HG03108 (cell line): ENCODE measurements around the gene ACIN1.

Experiments
- ATAC-seq: cut with Tn5 transposase; IDR thresholded peaks from one replicate; pipeline ENCODE4 v1.9.1; 2021; ENCODE audit warnings: moderate library complexity; ENCODE audit not compliant: unreplicated experiment

The ACIN1 gene

GRCh38 chr14:23089498-23090253 is 5.3 kb downstream of the ACIN1 start:
- ATAC-seq, result no peak

DNA sequence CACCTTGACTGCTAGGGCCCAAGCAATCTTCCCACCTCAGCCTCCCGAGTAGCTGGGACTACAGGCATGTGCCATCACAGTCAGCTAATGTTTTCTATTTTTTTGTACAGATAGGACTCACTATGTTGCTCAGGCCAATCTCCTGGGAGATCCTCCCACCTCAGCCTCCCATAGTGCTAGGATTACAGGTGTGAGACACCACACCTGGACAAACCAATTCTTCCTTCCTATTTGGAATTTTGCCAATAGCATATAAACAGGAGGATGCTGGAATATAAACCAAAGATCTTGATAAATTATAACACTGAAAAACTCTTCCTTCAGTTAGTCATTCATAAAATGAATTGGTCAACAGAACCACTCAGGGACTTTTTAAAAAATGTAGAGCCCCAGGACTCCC is 8.4 kb downstream of the ACIN1 start:
- no peak for ATAC-seq

- ATAC-seq, result no peak
Observed at GRCh38 chr14:23085458-23085857, 9.5 kb downstream of the ACIN1 start.

- no peak for ATAC-seq
Observed at GRCh38 chr14:23080474-23080873, 14.5 kb downstream of the ACIN1 start.

- ATAC-seq, result no peak
Observed at GRCh38 chr14:23079716-23080115, 15.2 kb downstream of the ACIN1 start.

- ATAC-seq, result no peak
Observed at GRCh38 chr14:23078692-23079116, 16.2 kb downstream of the ACIN1 start.

DNA sequence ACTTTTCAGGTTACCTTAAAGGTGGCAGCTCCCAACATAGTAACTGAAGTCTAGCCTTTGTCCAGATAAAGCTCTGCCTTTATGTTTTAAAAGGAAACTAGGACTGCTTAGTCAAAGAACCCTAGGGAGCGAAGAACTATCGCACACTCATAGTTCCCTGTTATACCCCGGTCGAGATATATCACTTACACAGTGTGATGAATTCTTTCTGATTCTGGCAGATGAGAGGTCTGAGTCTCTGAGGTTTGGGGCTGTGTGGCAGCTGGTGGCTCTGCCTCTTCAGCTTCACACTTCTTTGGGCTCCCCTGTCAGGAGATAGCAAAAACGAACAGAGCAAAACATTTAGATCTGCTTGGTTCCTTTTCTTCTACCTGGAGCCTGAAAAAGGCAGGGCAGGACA is 17.0 kb downstream of the ACIN1 start:
- ATAC-seq, result no peak

DNA sequence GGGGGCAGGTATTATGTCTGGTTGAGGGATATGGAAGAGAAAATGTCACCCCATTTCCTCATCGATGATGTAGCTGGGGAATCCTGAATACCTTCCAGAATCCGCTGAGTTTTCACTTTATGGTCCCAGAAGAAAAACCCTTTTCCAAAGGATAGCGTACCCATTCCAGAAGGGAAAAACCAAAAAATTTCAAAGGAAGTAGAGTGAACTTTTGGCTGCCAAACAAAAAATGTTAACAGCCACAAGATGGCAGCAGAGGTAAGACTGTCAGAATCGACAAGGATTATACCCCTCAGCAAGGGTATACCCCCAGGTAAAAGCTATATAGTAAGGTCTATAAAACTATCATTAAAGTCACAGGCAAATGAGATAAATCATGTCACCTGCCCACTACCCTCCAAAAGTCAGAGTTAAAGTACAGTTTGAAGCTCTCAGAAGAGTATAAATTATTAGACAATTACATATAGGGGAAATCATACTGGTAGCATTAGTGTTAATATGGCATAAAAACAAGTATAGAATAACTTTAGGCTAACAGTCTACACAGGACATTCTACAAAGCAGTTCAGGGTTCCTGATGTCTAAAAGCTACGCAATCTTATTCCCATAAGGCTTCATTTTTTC is 18.0 kb downstream of the ACIN1 start:
- no peak for ATAC-seq

DNA sequence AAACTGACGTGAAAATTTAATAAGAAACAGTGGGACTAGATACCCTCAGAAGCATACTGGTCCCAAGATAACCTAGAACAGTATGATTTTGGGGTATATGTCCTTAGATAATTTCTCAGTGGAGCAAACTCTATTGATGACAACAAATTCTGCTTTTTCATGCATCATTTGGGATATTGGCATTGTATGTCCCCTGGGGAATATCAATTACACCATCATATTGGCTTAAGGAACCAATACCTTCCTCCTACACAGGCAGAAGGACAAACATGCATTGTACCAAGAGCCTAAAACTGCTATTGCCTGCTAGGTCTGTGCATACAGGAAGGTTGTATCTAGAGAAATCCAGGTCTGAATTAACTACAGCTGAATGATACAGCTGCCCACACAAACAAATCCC is 20.0 kb downstream of the ACIN1 start:
- ATAC-seq, result no peak

DNA sequence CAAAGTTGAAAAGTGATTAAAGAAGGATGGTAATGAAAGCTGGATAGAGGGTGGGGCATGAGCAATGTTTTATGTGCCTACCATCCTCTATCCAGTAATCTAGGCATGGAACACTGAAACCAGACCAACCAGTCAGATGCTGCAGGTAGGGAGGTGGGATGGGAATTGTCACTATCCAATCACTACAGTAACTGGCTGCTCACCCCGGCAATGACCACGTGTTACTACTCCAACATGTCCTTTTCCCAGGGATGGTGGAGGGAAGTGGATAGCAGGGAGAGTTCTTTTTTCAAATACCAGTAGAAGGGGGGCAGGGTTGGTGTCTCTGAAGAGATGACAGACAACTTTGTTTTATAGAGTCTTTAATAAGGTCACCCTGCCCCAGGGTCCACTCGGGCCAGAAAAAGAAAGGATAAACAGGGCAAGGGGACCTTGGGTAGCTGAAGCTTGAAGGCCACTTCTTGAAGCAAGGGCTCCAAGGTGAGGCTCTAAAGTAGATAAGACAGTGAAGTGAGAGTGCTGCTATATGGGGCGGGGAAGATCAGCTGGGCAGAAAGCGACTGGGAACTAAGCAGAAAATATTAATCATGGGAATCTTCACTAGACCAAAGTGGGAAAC is 22.9 kb downstream of the ACIN1 start:
- no peak for ATAC-seq

DNA sequence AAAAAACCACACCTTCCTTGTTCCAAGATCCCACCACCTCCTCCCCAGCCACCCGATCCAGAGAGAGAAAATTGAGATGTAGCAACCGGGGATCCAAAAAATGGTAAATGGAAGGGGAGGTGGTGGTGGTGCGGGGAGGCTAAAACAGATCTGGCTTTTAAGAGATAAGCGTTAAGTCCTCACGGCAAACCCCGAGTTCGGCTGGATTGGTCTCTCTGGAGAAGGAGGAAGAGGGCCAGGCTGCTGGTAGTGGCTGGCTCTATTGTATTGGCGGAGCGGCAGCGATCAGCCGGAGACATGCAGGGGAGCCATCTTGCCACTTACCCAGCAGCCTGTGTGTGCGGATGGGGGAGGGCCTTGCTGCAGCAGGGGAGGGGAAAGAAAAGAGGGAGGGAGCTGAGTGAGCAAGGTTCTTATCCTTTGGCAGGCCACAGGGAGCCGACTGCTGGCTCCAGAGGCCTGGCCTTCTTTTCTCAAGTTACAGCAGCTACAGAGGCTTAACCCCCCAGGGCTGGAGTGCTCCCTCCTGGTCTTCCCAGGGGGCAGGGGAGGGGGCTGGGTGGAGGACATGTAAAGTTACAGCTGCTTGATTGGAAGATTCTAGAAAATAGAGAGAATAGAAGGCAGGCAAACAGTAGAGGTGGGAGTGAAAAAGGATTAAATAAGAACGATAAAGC is 23.6 kb downstream of the ACIN1 start:
- ATAC-seq, result peak; percentile 85

- ATAC-seq, result no peak
Observed at GRCh38 chr14:23070262-23071129, 24.4 kb downstream of the ACIN1 start.

- ATAC-seq, result no peak
Observed at GRCh38 chr14:23069413-23069806, 25.5 kb downstream of the ACIN1 start.

GRCh38 chr14:23068789-23069412 is 26.0 kb downstream of the ACIN1 start:
- peak; percentile 60 for ATAC-seq

DNA sequence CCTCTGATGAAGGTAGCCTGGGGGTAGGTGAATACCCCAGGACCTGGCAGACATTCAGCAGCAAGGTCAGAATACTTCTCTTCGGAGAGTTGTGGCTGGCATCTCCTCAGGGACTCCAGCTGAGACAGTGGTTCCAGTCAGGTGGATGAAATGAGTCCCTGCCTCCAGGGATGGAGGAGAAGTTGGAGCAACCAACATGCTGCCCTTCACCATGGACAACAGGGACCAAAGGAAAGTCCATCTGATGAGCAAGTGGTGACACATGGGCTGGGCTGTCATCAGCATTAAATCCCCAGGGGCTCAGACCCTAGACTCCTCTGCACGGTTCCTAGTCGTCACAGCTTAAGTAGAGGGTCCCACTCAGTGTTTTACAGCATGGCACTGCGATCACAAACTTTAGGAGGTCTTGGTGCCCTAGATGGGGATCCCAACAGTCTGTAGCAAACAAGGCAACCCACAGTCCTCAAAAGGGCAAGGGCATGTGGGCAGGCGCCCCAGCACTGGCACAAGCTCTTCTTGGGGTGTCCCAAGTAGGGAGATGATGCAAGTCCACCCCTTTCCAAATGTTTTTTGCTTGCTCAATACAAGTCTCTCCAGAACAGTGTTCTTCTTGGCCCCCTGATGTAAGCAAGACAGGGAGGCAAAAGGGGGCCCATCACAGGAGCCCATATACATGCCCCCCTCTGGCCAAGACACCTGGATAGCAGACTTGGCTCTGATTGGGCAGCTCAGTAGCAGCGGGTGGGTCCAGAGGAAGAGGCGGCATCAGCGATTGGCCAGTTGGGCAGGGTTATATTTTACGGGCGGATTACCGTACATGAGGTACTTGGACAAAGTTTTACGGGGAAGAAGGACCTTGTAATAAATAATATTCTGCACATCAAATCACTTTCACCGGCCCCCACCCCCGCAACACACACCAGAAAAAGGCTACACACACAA is 26.8 kb downstream of the ACIN1 start:
- no peak for ATAC-seq

DNA sequence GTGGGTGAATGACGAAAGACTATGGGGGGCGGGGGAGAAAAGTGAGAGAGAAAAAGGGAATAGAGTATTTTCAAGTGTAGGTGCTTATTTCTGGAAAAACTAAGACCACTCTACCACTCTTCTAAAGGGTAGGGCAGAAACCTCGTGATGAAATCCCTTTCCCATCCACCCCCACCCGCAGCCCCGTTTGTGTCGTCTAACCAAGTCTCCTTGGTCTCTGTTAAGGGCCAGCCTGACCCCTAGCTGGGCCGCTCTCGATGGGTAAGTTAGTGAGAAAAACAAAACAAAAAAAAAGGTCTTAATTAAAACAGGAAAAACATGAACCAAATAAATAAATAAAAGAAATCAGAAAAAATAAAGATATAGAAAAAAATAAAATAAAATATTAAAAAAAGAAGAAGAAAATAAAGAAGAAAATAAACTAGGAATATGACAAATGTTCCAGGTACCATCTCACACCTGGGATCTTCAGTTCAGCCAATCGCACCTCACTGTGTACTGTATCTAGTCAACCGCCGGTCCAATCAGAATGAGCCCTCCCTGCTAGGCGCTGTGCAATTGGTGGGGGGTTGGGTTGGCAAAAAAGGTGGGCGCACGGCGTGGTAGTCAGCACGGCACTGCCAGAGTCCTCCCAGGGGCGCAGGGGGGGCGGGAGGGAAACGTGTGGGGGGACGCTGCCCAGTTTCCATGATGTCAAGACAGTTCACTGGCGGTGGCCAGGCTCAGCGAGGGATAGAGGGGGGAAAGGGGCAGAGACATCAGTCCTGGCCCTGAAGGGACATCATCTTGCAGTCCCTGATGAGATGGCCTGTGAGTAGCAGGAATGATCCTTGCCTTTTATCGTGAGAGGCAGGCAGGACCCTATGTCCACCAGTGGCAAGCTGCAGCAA is 27.8 kb downstream of the ACIN1 start:
- no peak for ATAC-seq

- ATAC-seq, result no peak
Observed at GRCh38 chr14:23066368-23066767, 28.6 kb downstream of the ACIN1 start.

DNA sequence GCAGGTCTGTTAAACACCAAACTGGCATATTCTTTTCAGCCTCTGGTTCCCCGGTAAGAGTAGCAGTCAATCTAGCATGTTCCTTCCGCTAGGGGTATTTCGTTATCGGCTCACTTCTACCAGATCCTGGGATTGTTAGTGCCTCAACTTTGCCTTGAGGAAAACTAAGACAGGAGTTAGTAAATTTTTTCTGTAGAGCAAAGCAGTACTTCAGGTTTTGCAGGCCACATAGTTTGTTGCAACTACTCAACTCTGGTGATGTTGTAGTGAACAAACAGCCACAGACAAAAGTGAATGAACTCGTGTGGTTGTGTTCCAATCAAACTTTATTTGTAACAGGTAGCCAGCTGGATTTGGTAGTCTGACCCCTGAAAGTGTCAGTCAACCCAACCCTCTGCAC is 31.3 kb downstream of the ACIN1 start:
- ATAC-seq, result no peak
